Occipital lobe (tissue), 2 donors: ENCODE measurements around the gene USP48. TPM values are rescaled to one million over a fixed set of nuclear protein-coding genes. Genes with fewer than 3 reads are reported as not detected.
"Not testable (repeated sequence)": the region's sequence is repeated elsewhere in the genome, so short reads cannot be mapped to it uniquely, and the experiment has no call there.

Source experiments
- DNase-seq: peaks from one replicate; lab custom pipeline; 2025; lab: John Stamatoyannopoulos, UW
- total RNA-seq: library from RNA; depleted of rRNA; stranded (reverse); fragments of >200 nt; gene quantifications from one replicate; pipeline ENCODE4 v1.2.3, GENCODE V29; 2014

USP48 gene, protein sequence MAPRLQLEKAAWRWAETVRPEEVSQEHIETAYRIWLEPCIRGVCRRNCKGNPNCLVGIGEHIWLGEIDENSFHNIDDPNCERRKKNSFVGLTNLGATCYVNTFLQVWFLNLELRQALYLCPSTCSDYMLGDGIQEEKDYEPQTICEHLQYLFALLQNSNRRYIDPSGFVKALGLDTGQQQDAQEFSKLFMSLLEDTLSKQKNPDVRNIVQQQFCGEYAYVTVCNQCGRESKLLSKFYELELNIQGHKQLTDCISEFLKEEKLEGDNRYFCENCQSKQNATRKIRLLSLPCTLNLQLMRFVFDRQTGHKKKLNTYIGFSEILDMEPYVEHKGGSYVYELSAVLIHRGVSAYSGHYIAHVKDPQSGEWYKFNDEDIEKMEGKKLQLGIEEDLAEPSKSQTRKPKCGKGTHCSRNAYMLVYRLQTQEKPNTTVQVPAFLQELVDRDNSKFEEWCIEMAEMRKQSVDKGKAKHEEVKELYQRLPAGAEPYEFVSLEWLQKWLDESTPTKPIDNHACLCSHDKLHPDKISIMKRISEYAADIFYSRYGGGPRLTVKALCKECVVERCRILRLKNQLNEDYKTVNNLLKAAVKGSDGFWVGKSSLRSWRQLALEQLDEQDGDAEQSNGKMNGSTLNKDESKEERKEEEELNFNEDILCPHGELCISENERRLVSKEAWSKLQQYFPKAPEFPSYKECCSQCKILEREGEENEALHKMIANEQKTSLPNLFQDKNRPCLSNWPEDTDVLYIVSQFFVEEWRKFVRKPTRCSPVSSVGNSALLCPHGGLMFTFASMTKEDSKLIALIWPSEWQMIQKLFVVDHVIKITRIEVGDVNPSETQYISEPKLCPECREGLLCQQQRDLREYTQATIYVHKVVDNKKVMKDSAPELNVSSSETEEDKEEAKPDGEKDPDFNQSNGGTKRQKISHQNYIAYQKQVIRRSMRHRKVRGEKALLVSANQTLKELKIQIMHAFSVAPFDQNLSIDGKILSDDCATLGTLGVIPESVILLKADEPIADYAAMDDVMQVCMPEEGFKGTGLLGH
- total RNA-seq, result 85.8 TPM

- peak; percentile 94 for DNase-seq
Measured at GRCh38 chr1:21782868-21783678, at the start of gene USP48. Gene USP48 (minus strand): TSS chr1:21783149. CDS start chr1:21782957, 192 bp downstream.

- DNase-seq, result no peak
Measured at GRCh38 chr1:21831454-21831970, 48.6 kb upstream of the USP48 start.

DNA sequence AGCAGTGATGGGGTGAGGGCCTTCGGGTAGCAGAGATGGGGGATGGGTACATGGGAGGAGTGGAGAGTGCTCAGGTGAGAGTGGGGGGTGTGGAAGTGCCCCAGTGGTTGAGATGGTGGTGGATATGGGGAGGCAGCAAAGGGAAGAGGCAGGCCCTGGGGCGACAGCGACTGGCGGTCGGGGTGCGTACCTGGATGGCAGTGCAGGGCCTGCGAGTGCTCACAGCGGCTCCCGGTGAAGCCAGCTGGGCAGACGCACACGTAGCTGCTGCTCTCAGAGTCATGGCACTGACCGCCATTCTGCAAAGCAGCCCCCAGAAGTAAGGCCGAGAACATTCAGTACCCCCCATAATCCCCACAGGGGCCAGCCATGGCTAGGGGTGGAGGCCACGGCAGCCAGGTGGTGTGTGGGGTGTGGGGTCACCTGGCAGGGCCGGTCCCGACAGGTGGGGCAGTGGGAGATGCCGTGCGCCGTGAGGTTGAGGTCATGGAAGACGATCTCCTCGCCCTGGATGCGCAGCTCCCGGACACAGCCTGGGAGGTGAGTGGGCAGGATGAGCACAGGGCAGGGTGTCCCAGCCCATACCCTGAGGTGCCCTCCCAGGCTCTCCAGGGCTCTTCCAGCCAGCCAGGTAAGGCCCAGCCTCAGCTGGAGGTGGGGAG, 48.0 kb upstream of the USP48 start:
- no peak for DNase-seq

DNA sequence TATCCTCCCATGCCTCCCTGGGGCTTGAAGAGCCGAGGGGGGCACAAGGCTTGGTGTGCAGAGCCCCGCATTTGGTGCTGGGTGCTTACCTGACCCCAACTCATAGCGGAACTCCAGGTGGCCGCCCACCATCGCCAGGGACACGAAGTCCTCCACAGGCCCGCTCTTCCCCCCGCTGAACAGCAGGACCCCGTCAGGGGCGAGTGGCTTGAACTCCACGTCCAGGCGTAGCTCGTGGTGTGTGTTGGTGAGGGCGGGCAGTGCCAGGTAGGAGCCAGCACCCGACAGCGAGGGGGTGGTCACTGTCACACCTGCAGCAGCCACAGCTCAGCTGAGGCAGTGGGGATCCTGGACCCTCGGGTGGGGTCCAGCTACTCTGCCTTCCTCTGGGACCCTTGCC, 46.3 kb upstream of the USP48 start:
- DNase-seq, result no peak

- no peak for DNase-seq
Measured at GRCh38 chr1:21828506-21829210, 45.7 kb upstream of the USP48 start.

- no peak for DNase-seq
Measured at GRCh38 chr1:21828075-21828474, 45.1 kb upstream of the USP48 start.

- no peak for DNase-seq
Measured at GRCh38 chr1:21827141-21827679, 44.3 kb upstream of the USP48 start.

DNA sequence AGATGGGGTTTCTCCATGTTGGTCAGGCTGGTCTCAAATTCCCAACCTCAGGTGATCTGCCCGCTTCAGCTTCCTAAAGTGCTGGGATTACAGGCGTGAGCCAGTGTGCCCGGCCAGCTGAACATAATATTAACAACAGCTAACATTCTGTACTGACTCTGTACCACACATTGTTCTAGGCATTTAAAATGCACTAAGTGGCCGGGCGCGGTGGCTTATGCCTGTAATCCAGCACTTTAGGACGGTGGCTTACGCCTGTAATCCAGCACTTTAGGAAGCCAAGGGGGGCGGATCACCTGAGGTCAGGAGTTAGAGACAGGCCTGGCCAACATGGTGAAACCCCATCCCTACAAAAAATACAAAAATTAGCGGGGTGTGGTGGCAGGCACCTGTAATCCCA, 43.7 kb upstream of the USP48 start:
- not testable (repeated sequence) for DNase-seq

DNA sequence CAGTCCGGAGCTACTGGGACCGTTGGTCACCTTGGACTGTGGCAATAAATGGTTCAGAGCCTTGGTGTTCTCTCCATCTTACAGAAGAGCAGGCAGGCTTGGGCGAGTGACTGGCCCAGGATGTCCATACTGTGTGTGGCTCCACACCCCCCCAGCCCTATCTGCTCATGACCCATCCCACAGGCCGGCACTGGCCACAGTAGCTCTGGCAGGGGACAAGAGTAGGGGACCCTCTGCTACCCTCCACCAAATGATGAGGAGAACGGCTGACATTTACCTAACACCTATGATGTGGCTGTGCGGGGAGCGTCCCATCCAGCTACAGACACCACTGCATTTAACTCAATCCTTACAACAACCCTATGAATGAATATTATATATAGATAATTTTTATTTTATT, 42.4 kb upstream of the USP48 start:
- no peak for DNase-seq

- no peak for DNase-seq
Measured at GRCh38 chr1:21824926-21825325, 42.0 kb upstream of the USP48 start.

GRCh38 chr1:21823980-21824702, 41.2 kb upstream of the USP48 start:
- no peak for DNase-seq

DNA sequence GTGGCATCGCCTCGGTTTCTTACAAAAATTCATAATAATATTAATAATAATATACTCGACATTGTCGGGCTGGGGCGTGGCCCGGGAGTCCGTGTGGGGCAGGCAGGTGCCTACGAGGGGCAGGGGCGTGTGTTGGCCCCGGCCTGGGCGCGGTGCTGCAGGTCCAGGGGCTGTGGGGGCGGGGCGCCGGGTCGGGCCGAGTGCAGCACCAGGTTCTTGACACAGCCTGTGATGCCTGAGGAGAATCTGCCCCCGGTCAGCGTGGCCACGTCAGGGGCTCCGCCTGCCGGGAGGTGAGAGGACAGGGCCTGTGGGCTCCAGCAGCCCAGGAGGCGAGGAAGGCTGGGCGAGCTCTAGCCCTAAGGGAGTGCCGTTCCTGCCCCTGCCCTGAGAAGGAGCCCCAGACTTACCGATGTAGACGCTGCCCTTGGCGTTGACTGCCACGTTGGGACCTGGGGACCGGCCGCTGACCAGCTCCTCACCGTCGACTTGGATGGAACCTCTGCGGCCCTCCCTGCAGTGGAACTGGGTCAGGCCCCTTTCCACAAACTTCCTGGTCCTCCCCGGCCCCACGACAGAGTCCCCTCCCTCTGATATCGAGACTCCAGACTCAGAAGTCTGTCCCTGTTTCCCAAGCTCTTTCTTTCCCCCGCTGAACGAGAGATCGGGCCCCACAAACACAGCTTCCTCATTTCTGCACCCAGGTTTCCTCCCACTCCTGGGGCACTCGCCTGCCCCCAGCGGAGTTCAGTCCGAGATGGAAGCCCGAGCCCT, 40.4 kb upstream of the USP48 start:
- DNase-seq, result no peak

- DNase-seq, result no peak
Measured at GRCh38 chr1:21822349-21822748, 39.4 kb upstream of the USP48 start.

GRCh38 chr1:21821385-21822019, 38.6 kb upstream of the USP48 start:
- no peak for DNase-seq

GRCh38 chr1:21820597-21821232, 37.8 kb upstream of the USP48 start:
- no peak for DNase-seq

DNA sequence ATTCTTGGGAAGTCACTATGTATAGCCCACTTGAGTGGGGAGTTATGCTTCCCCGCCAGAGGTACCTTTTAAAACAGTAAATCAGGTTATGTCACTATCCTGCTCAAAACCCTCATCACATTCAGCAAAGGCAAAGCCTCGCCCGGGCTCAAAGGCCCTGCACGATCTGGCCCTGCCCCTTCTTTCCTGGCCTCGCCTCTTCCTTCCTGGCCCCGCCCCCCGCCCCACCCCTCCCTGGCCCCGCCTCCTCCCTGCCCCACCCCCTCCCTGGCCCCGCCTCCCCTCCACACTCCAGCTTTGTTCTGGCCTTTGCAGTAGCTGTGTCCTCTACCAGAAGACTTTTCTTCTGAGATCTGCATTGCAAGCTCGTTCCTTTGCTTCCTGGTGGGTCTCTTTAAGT, 35.7 kb upstream of the USP48 start:
- DNase-seq, result no peak

- DNase-seq, result no peak
Measured at GRCh38 chr1:21816602-21817302, 33.8 kb upstream of the USP48 start.
